ENCODE results near the gene SRXN1. TPM values are rescaled to one million over a fixed set of nuclear protein-coding genes. Genes with fewer than 3 reads are reported as not detected.

Gene SRXN1
- total RNA-seq = 90.8 and 111 TPM in 2 replicates

DNA sequence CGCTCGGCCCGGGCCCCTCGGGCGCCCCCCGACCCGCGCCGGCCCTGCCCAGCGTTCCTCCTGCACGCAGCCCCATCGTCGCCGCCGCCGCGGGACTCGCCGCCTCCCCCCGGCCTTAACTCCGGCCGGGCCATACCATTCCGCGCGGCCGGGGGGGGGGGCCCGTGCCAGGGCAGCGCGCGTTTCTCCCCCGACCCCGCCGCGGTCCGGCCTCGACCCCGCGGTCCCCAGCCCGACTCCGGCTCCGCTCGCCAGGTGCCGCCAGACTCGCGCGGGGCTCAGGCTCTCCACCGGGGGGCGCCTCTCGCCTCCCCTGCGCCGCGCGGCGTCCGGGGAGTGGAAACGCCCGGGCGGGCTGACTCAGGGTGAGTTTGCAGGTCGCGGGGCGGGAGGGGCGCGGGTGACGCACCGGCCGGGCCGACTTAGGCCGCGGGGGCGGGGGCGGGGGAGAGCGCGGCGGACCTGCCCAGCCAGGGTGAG lies at the start of gene SRXN1:
SRXN1 (minus strand) TSS at position 91 of the 480 bp plus-strand sequence; CDS start at position 76, 15 bp downstream.

DNA sequence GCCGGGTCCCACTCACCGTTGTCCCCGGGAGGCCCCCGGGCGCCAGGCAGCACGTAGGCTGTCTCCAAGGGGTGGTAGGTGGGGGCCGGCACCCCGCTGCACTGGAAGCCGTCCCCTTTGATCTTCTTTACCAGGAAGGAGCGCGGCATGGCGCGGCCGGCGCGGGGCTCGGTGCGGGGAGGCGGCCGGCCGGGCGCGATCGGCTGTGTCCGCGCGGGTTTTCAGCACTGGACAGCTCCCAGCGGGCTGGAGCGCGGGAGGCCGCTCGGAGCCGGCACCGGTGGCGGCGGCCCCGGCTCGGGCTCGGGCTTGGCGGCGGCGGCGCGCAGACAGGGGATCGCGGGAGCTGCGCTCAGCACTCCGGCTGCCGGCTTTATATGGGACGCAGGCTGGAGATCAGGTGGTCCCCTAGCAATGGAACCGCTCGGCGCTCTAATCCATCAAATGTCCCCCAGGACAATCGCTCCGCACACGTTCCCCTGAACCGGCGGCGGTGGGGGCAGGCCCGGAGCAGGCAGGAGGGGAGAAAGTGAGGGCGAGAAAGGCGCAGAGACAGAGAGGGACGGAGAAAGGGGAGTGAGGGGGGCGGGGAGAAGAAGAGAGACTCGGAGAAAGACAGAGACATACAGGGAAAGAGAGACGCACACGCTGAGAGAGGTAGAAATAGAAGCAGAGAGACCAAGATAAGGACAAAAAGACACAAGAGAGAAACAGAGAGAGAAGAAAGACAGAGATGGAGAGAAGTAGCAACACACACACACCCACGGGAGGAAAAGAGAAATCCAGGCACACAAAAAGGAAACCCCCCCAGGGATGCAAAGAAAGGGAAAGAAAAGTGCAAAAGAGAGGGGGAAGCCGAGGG lies 22.7 kb upstream of the SRXN1 start, which contains the start of gene SCRT2:
SCRT2 (minus strand) TSS at position 350 of the 862 bp plus-strand sequence; CDS start at position 149, 201 bp downstream.

DNA sequence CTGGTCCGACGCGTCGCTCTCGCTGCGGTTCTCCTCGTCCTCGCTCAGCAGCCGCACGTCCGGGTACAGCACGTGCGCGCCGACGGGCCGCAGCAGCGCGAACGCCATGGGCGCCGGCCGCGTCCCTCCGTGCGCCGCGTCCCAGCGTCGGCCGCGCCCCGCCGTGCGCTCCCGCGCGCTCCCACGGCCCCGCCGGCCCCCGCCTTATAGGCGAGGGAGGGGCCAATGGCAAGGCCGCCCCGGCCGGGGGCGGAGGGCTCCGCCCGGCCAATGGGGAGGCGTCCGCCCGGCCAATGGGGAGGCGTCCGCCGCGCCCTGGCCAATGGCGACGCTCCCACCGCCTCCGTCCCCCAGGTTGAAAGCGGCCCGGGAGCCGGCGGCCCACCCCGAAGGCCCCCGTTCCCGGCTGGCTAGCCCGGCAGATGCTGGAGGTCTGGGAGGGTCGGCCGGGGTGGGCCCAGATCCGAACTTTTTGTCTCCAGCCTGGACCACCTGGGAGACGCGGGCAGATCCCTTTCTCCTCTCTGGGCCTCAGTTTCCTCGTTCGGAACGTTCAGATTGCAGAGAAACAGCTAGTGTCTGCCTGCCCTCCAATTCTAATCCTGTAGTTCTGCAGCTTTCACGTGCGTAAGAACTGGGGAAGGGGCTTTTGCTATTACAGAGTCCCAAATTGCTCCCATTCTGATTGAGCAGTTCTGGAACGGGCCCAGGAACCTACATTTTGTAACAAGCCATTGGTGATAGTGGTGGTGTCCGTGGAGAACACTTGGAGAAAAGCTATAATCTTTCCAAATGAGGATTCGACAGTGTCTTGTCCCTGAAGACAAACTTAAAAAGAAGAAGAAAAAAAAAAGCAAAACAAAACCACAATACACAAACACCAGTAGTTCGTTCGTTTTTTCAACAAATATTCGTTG lies 42.6 kb downstream of the SRXN1 start, which contains the start of gene TCF15:
TCF15 (minus strand) TSS at position 180 of the 917 bp plus-strand sequence; CDS start at position 108, 72 bp downstream.

Other genes starting within 250 kb of the SRXN1 start
- 214 and 263 TPM in 2 replicates for gene RBCK1, start 244.9 kb downstream of the SRXN1 start, total RNA-seq
- gene TBC1D20, start 190.7 kb downstream of the SRXN1 start, total RNA-seq = 30.8 and 50.0 TPM in 2 replicates
- 299 and 302 TPM in 2 replicates for gene CSNK2A1, start 109.4 kb downstream of the SRXN1 start, total RNA-seq
- gene TCF15, start 42.9 kb downstream of the SRXN1 start, total RNA-seq = not detected in 2 replicates
- gene SCRT2, start 22.6 kb upstream of the SRXN1 start, total RNA-seq = not detected in 2 replicates
- gene SLC52A3, start 115.3 kb upstream of the SRXN1 start, total RNA-seq = 0.34 and 3.5 TPM in 2 replicates
- 7.9 and 10.3 TPM in 2 replicates for gene FAM110A, start 180.5 kb upstream of the SRXN1 start, total RNA-seq